Mesenchymal stem cell (in vitro differentiated cells and primary cell): ENCODE results near the gene ADGRV1.
"Not testable (repeated sequence)": the region's sequence is repeated elsewhere in the genome, so short reads cannot be mapped to it uniquely, and the experiment has no call there.

Experiments used
- DNase-seq: peaks from one replicate; pipeline ENCODE4 v3.0.0-alpha.2; 2013
- H2AFZ ChIP-seq: one replicate; pipeline ENCODE4 v1.6.1; 2013; ENCODE audit warnings: low read depth, mild to moderate bottlenecking, control low read depth, inconsistent platforms, low read length, moderate library complexity
- H2AK5ac ChIP-seq: 2 replicates; pipeline ENCODE4 v1.6.1; 2013; ENCODE audit warnings: low read length, moderate library complexity, mild to moderate bottlenecking, inconsistent platforms; ENCODE audit not compliant: severe bottlenecking
- H2BK120ac ChIP-seq: one replicate; pipeline ENCODE4 v1.6.1; 2013; ENCODE audit warnings: low read depth, mild to moderate bottlenecking, inconsistent platforms, low read length, moderate library complexity
- H2BK12ac ChIP-seq, 2 experiments: one replicate each; pipeline ENCODE4 v1.6.1; 2013; ENCODE audit warnings: inconsistent platforms in 2 of 2, low read length in 2 of 2, mild to moderate bottlenecking in 2 of 2, moderate library complexity in 2 of 2, control low read depth in 1 of 2
- H2BK15ac ChIP-seq: one replicate; pipeline ENCODE4 v1.6.1; 2013; ENCODE audit warnings: mild to moderate bottlenecking, low read depth, inconsistent platforms; ENCODE audit not compliant: poor library complexity, severe bottlenecking
- H2BK5ac ChIP-seq: 2 replicates; pipeline ENCODE4 v1.6.1; 2013; ENCODE audit warnings: low read depth, mild to moderate bottlenecking, low read length, control low read depth, inconsistent platforms; ENCODE audit not compliant: poor library complexity, severe bottlenecking
- H3K14ac ChIP-seq, 2 experiments: one replicate each; pipeline ENCODE4 v1.6.1; 2013; ENCODE audit warnings: inconsistent platforms in 2 of 2, low read length in 2 of 2, control low read depth in 1 of 2, mild to moderate bottlenecking in 1 of 2, moderate library complexity in 1 of 2
- H3K18ac ChIP-seq, 2 experiments: one replicate each; pipeline ENCODE4 v1.6.1; 2013; ENCODE audit warnings: inconsistent platforms in 2 of 2, low read length in 2 of 2, control low read depth in 1 of 2, low read depth in 1 of 2, mild to moderate bottlenecking in 1 of 2
- H3K23ac ChIP-seq, 2 experiments: one replicate each; pipeline ENCODE4 v1.6.1; 2013; ENCODE audit warnings: inconsistent platforms in 2 of 2, low read length in 2 of 2, mild to moderate bottlenecking in 2 of 2, moderate library complexity in 2 of 2, control low read depth in 1 of 2
- H3K27ac ChIP-seq: 2 replicates; pipeline ENCODE4 v1.5.1; 2013; ENCODE audit warnings: mild to moderate bottlenecking, moderate library complexity, low read length, control low read depth, inconsistent platforms; ENCODE audit not compliant: poor library complexity, severe bottlenecking
- H3K27me3 ChIP-seq, 2 experiments: 2 replicates each; pipeline versions ENCODE4 v1.6.1 to v1.7.0; 2013; ENCODE audit warnings: low read length in 2 of 2, mild to moderate bottlenecking in 2 of 2, moderate library complexity in 2 of 2, control low read depth in 1 of 2, inconsistent platforms in 1 of 2; ENCODE audit not compliant: control insufficient read depth in 1 of 2, insufficient read depth in 1 of 2
- H3K36me3 ChIP-seq, 2 experiments: 2 replicates each; pipeline versions ENCODE4 v1.6.1 to v1.7.0; 2013; ENCODE audit warnings: low read length in 2 of 2, control low read depth in 1 of 2, inconsistent platforms in 1 of 2, low read depth in 1 of 2, mild to moderate bottlenecking in 1 of 2; ENCODE audit not compliant: insufficient read depth in 2 of 2, control insufficient read depth in 1 of 2
- H3K4ac ChIP-seq, 2 experiments: one replicate each; pipeline ENCODE4 v1.6.1; 2013; ENCODE audit warnings: inconsistent platforms in 2 of 2, low read length in 2 of 2, mild to moderate bottlenecking in 2 of 2, moderate library complexity in 2 of 2, control low read depth in 1 of 2, low read depth in 1 of 2
- H3K4me1 ChIP-seq: 2 replicates; pipeline ENCODE4 v1.6.1; 2013; ENCODE audit warnings: low read depth, low read length, control low read depth; ENCODE audit not compliant: control insufficient read depth, insufficient read depth
- H3K4me2 ChIP-seq: 2 replicates; pipeline ENCODE4 v1.6.1; 2013; ENCODE audit warnings: low read length, mild to moderate bottlenecking, inconsistent platforms; ENCODE audit not compliant: poor library complexity, severe bottlenecking
- H3K4me3 ChIP-seq, 2 experiments: 2 replicates each; pipeline versions ENCODE4 v1.5.1 to v1.7.0; 2013; ENCODE audit warnings: low read length in 2 of 2, mild to moderate bottlenecking in 2 of 2, control low read depth in 1 of 2, low read depth in 1 of 2; ENCODE audit not compliant: insufficient read depth in 1 of 2
- H3K79me1 ChIP-seq: replicated peaks from 2 replicates; pipeline ENCODE4 v1.6.1; 2013; ENCODE audit warnings: mild to moderate bottlenecking, control low read depth, low read length, inconsistent platforms; ENCODE audit not compliant: poor library complexity, severe bottlenecking
- H3K9ac ChIP-seq: 2 replicates; pipeline ENCODE4 v1.7.0; 2013; ENCODE audit warnings: mild to moderate bottlenecking, low read length, moderate library complexity
- H3K9me3 ChIP-seq: 2 replicates; pipeline ENCODE4 v1.7.0; 2013; ENCODE audit warnings: mild to moderate bottlenecking, low read length; ENCODE audit not compliant: control insufficient read depth
- H4K8ac ChIP-seq: one replicate; pipeline ENCODE4 v1.6.1; 2013; ENCODE audit warnings: inconsistent platforms, mild to moderate bottlenecking, low read length, moderate library complexity
- H4K91ac ChIP-seq: one replicate; pipeline ENCODE4 v1.6.1; 2013; ENCODE audit warnings: mild to moderate bottlenecking, low read length, inconsistent platforms
- WGBS: methylation state at CpG from one replicate; pipeline ENCODE4 v1.1.7; 2013; ENCODE audit warnings: mixed read lengths; 5-methylcytosine and 5-hydroxymethylcytosine counted together

ADGRV1 gene

DNA sequence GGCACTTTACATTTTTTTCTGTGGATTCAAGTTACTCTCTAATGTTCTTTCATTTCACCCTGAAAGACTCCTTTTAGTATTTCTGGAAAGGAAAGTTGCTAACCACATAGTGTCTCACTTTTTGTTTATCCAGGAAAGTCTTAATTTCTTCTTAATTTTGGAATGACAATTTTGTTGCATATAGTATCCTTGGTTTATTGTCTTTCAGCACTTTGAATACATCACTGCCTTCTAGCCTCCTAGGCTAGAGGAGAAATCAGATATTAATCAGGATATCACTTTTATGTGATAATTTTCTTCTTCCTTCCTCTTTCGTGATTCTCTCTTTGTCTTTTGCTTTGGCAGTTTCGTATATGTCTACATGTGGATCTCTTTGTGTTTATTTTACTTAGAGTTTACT is 11.4 kb downstream of the ADGRV1 start:
- no peak overlapping the region for H2BK5ac ChIP-seq
- H2AK5ac ChIP-seq, result no peak overlapping the region
- H4K91ac ChIP-seq, result no peak overlapping the region
- peaks cover 5% of the 10 kb centered on the region for H3K9me3 ChIP-seq
- H3K4ac ChIP-seq, result no peak overlapping the region
- no peak overlapping the region for H3K4me3 ChIP-seq
- no peak overlapping the region for H3K18ac ChIP-seq
- H3K79me1 ChIP-seq, result no peaks in the 10 kb centered on the region
- no peak overlapping the region for H2BK120ac ChIP-seq
- H3K9ac ChIP-seq, result no peak overlapping the region
- H2AFZ ChIP-seq, result no peak overlapping the region
- no CpG with 5 or more reads among the region's 2 CpGs for WGBS
- no peak overlapping the region for H4K8ac ChIP-seq
- no peaks in the 10 kb centered on the region for H3K4me1 ChIP-seq
- DNase-seq, result no peak
- no peaks in the 10 kb centered on the region for H3K27me3 ChIP-seq
- H3K36me3 ChIP-seq, result no peaks in the 10 kb centered on the region
- no peak overlapping the region for H3K14ac ChIP-seq
- no peak overlapping the region for H3K23ac ChIP-seq
- no peak overlapping the region for H3K4me2 ChIP-seq
- no peak overlapping the region for H3K27ac ChIP-seq
- no peak overlapping the region for H2BK12ac ChIP-seq
- H2BK15ac ChIP-seq, result no peak overlapping the region

DNA sequence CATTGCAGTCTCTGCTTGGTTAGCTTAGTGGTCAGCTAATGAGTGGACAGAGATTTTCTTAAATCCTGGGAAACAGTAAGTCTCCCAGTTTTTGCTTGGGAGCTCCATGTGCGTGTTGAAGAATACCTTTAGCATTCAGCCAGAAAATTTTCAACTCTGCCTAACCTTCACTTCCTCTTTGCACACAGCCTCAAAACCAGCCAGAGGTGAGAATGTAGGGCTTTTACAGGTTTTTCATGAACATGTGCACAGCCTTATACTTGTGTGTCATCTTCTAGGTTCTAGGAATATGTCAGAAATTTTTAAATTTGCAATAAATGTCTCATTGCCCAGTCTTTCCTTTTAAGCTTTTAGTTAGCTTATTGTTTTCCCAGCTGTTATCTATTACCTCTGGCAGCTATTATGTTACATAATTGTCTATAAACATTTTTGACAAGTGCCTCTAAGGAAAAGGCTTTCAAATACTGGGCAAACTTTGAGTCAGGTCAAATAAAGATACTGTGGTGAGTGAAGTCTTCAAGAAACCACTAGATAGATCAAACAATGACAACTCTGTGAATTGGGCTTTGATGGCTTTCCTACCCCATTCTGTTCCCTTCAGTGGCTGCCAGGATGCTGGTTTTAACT is 12.7 kb downstream of the ADGRV1 start:
- H3K27ac ChIP-seq, result no peak overlapping the region
- peaks cover 5% of the 10 kb centered on the region for H3K9me3 ChIP-seq
- H3K4me2 ChIP-seq, result no peak overlapping the region
- no peak overlapping the region for H4K91ac ChIP-seq
- 100% methylated on average over 1 of the region's 1 CpG for WGBS
- no peaks in the 10 kb centered on the region for H3K27me3 ChIP-seq
- no peak for DNase-seq
- no peak overlapping the region for H2BK12ac ChIP-seq
- no peak overlapping the region for H3K4me3 ChIP-seq
- H3K9ac ChIP-seq, result no peak overlapping the region
- H3K79me1 ChIP-seq, result no peaks in the 10 kb centered on the region
- no peak overlapping the region for H3K23ac ChIP-seq
- H2AFZ ChIP-seq, result no peak overlapping the region
- H2BK5ac ChIP-seq, result no peak overlapping the region
- H3K4me1 ChIP-seq, result no peaks in the 10 kb centered on the region
- no peak overlapping the region for H3K18ac ChIP-seq
- no peak overlapping the region for H3K14ac ChIP-seq
- H3K36me3 ChIP-seq, result no peaks in the 10 kb centered on the region
- no peak overlapping the region for H2BK120ac ChIP-seq
- no peak overlapping the region for H3K4ac ChIP-seq
- no peak overlapping the region for H4K8ac ChIP-seq
- H2BK15ac ChIP-seq, result no peak overlapping the region
- H2AK5ac ChIP-seq, result no peak overlapping the region

DNA sequence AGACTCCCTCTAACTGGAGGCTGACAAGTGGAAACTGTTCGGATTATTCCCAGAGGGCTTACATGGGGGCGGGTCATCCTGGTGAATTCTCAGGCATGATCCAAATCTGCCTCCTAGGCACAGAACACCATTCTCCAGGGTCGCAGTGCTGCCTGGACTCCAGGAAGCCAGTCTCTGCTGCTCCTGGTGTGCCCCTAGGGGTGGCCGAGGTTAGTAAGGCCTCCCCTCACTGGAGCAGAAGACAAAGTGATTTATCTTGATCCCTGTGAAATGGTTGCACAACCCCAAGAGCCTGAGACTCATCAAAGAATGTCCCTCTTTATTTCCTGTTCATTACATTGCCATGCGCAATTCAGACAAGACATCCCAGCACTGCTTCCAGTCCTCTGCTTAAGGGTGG is 17.1 kb downstream of the ADGRV1 start:
- H2BK120ac ChIP-seq, result no peak overlapping the region
- no peak overlapping the region for H2BK5ac ChIP-seq
- no peaks in the 10 kb centered on the region for H3K4me1 ChIP-seq
- no peak overlapping the region for H3K4me2 ChIP-seq
- no peak overlapping the region for H3K18ac ChIP-seq
- no peak overlapping the region for H3K4me3 ChIP-seq
- no peak overlapping the region for H3K9ac ChIP-seq
- no peak overlapping the region for H3K23ac ChIP-seq
- no peak overlapping the region for H2BK12ac ChIP-seq
- no peak overlapping the region for H2BK15ac ChIP-seq
- H3K27ac ChIP-seq, result no peak overlapping the region
- no peaks in the 10 kb centered on the region for H3K27me3 ChIP-seq
- H3K4ac ChIP-seq, result no peak overlapping the region
- H3K79me1 ChIP-seq, result no peaks in the 10 kb centered on the region
- H3K36me3 ChIP-seq, result no peaks in the 10 kb centered on the region
- H2AFZ ChIP-seq, result no peak overlapping the region
- no peak for DNase-seq
- H4K8ac ChIP-seq, result no peak overlapping the region
- peaks cover 4% of the 10 kb centered on the region for H3K9me3 ChIP-seq
- no peak overlapping the region for H4K91ac ChIP-seq
- H3K14ac ChIP-seq, result no peak overlapping the region
- H2AK5ac ChIP-seq, result no peak overlapping the region
- 79% methylated on average over 4 of the region's 5 CpGs for WGBS

DNA sequence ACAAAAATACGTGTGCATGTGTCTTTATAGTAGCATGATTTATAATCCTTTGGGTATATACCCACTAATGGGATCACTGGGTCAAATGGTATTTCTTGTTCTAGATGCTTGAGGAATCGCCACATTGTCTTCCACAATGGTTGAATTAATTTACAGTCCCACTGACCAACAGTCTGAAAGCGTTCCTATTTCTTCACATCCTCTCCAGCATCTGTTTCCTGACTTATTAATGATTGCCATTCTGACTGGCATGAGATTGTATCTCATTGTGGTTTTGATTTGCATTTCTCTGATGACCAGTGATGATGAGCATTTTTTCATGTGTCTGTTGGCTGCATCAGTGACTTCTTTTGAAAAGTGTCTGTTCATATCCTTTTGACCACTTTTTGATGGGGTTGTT is 18.0 kb downstream of the ADGRV1 start:
- not testable (repeated sequence) for H3K27ac ChIP-seq, H2AFZ ChIP-seq, H3K4me2 ChIP-seq, H3K14ac ChIP-seq, H3K23ac ChIP-seq, H4K8ac ChIP-seq, H3K9me3 ChIP-seq, H2BK5ac ChIP-seq, H4K91ac ChIP-seq, H2BK120ac ChIP-seq, H3K9ac ChIP-seq, DNase-seq, H2BK15ac ChIP-seq, H3K4ac ChIP-seq, H3K4me1 ChIP-seq, H2BK12ac ChIP-seq, H2AK5ac ChIP-seq, H3K36me3 ChIP-seq, H3K4me3 ChIP-seq, H3K27me3 ChIP-seq, H3K18ac ChIP-seq, H3K79me1 ChIP-seq
- 71% methylated on average over 1 of the region's 3 CpGs for WGBS
